NCI-H82 treated with DMSO at 0.1 percent for 48 hours (cell line): Measurements from ENCODE around the gene IRS1.

Source experiments
- DNase-seq: peaks from one replicate; lab custom pipeline; 2025; ENCODE audit not compliant: unreplicated experiment; lab: John Stamatoyannopoulos, UW

Gene IRS1

GRCh38 chr2:226758921-226759640, 40.5 kb downstream of the IRS1 start:
- DNase-seq = no peak

- DNase-seq = no peak
These were observed 43.5 kb downstream of the IRS1 start for GRCh38 chr2:226756131-226756530.

- DNase-seq = no peak
These were observed 44.0 kb downstream of the IRS1 start for GRCh38 chr2:226755631-226756030.

GRCh38 chr2:226754821-226755604, 44.6 kb downstream of the IRS1 start:
- DNase-seq = no peak

- no peak for DNase-seq
These were observed 46.7 kb downstream of the IRS1 start for GRCh38 chr2:226752887-226753286.

- no peak for DNase-seq
These were observed 52.3 kb downstream of the IRS1 start for GRCh38 chr2:226747288-226747687.

GRCh38 chr2:226746196-226746800, 53.3 kb downstream of the IRS1 start:
- DNase-seq = no peak

- DNase-seq = no peak
These were observed 55.7 kb downstream of the IRS1 start for GRCh38 chr2:226743915-226744314.

GRCh38 chr2:226742347-226742746, 57.3 kb downstream of the IRS1 start:
- no peak for DNase-seq

- DNase-seq = no peak
These were observed 59.5 kb downstream of the IRS1 start for GRCh38 chr2:226740039-226740648.

GRCh38 chr2:226739545-226740030, 60.0 kb downstream of the IRS1 start:
- no peak for DNase-seq

- DNase-seq = no peak
These were observed 60.6 kb downstream of the IRS1 start for GRCh38 chr2:226738821-226739544.

- no peak for DNase-seq
These were observed 61.3 kb downstream of the IRS1 start for GRCh38 chr2:226738191-226738820.

- DNase-seq = no peak
These were observed 63.2 kb downstream of the IRS1 start for GRCh38 chr2:226736382-226736781.

- no peak for DNase-seq
These were observed 65.6 kb downstream of the IRS1 start for GRCh38 chr2:226733927-226734564.

GRCh38 chr2:226733189-226733858, 66.3 kb downstream of the IRS1 start:
- no peak for DNase-seq

- DNase-seq = no peak
These were observed 67.0 kb downstream of the IRS1 start for GRCh38 chr2:226732478-226733188.

GRCh38 chr2:226730481-226730880, 69.1 kb downstream of the IRS1 start:
- DNase-seq = no peak

GRCh38 chr2:226728996-226729395, 70.6 kb downstream of the IRS1 start:
- DNase-seq = no peak
